GM18861 (cell line): ENCODE data around the gene USP47.

Experiments
- ATAC-seq: cut with Tn5 transposase; IDR thresholded peaks from one replicate; pipeline ENCODE4 v1.9.1; 2021; ENCODE audit not compliant: unreplicated experiment

Gene USP47

DNA sequence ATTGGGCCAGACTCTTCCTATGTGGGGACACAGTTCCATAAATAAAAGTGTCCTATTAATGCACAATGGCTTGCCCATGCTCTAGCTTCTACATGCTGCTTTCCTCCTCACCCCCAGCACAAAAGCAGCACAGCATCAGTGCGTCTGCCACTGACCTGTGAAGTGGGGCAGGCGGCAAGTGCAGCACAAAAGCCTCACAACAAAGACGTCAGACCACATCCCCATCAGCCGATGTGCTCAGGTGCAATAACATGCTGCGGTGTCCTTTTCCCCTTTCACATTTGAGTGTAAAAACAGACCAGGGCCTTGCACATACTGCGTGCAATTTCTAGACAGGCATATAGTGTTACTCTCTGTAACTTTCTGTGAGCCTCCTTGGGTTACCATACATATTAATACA, 153.8 kb downstream of the USP47 start:
- no peak for ATAC-seq

DNA sequence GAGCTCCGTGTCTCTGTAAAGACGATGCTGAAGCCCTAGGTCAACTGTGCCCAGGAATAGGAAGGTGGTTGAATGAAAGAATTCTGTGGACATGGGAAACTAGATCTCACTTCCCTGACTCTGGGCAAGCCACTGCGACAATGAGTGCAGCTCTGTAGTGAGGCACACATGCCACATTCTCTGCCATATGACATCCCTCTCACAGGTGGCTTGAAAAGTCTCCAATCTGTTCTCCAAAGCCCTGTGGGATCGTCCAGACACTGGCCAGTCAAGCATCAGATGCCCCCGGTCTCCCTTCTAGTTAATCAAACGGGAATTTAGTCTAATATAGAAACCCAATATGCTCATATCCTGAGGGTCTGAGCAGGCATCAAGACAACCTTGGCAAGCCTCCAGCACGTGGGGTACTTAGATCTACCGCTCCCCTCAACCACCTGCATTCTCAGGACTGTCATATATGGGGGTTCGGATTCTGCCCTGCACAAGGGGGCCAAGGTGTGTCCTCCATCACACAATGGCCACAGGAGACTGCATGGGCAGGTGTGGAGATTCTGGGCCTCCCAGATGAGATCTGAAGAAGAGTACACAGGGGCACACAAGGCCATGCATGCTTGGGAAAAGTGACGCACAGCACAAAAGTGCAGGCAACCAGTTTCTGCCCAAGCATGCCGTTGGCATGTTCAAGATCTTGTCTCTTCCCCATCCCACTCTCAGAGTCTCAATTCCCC, 154.7 kb downstream of the USP47 start:
- ATAC-seq: no peak

DNA sequence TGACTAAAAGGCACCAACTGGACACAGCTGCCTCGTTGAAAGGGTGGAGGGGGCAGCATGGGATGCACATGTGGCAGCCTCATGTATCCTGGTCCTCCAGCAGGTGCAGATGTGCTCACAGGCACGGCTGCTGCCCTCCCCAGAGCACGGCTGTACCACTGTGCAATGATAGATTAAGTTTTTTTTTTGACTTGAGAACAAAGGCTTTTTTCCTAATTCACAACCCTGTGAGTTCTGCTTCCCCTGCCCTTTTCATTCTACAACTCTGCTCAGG, 155.2 kb downstream of the USP47 start:
- ATAC-seq: no peak

DNA sequence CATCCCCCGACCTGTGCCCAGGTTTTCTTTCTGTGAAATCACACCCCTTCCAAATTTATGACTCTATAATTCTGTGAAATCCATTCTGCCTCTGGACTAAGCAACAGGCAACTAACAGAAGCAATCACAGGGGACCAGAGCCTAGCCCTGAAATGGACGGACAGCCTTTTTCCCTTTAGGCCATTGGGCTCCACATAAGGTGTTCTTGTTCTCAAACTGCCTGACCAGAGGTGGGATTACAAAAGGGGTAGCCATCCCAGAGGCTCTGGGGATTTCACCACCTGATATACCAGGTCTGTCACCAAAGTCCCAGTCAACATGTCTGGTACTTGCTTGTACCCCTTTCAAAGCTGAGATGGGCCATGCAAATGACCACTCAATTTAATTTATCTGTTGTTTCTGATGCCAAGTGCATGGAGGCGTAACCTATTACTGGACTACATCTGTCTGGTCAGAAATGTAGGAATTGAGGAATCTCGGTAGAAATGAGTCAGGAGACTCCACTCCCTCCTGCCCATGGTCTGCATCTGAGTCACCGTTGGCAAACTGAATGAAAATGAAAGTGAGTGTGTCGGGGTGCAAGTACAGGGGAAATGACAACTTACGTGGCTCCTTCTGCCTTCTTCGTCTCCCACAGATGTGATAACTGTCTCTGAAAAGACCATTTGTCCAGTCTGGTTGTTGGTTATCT, 156.5 kb downstream of the USP47 start:
- ATAC-seq: peak; percentile 56

DNA sequence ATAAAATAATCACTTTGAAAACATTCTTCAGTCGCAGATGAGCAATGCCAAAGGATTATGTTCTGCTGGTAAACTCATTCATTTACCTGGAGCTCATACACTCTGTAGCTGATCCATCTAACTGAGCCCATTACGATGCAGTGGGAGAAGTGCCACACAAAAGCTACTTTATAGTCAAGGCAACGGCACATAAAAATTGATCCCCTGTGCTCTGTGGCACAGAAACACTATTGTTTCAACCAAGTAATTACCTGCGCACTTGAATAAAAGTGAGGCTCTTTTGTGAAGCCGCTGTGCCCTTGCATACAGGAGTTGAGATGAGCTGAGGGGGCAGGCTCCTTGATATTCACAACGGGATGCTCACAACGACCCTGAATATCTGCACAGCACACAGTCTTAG, 159.4 kb downstream of the USP47 start:
- no peak for ATAC-seq

DNA sequence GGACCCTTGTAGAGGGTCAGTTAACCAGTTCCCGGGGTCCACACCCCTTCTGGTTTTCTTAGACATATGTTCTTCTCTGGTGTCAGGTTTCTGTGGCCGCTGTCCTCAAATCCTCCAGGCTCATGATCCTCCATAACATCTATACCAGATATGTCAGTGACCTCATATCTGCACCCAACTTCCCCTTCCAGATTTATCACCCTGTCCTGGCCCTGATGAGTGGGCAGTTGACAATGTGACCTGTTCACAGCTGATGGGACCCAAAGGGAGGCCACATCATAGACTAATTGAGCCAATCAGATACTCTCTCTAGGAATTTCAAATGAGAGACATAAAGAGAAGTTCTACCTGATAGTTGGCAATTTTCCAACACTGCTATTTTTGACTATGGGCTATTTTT, 161.6 kb downstream of the USP47 start:
- no peak for ATAC-seq

DNA sequence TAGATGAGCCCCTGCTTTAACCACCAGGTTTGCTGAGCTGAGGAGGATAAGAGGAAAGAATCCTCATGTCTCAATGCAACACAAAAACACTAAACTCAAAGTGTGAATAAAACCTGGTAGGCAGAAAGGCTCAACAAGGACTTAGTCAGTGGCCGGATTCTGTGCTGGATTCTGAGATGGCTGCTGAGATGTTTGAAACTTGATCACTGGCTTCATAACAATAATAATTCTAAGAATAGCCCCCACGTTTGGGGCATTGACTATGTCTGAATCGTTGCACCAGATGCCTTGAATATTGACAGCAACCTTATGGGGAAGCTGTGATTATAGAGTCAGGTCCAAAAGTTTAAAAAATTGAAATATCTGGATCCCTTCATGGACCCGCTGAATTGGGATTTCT, 162.0 kb downstream of the USP47 start:
- no peak for ATAC-seq

DNA sequence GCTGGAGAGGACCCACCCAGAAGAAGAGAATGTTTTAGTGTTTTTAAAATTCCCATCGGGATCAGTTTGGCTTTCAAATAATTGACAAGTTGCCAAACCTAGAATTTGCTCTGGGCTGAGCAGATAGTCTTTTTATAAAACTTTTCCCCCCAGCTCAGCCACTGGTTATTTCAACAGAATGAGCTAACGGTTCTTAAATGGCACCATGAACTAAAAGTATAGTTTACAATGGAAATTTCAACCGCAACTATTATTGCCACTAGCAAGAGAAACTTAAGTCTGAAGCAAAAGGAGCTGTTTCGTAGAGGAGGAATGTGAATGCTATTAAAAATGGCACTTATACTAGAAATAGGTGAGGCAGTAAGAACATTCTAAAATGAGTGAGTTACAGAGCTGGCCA, 163.3 kb downstream of the USP47 start:
- no peak for ATAC-seq

DNA sequence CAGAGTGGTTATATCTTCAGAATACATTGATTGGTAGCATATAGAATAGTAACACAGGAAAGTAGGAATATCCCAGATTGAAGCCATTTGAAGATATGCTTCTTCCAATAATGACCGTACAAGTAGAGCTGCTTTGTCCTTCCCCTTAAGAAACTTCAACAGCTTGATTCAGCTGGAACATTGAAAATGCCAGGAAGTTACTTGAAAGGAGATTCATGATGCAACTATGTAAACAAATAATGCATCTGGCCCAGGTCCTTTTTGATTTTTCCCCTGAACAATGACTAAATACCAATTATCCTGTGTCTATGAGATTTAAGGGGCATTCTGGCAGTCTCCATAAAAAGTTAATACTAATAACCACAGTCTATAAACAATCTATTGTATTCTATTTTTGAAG, 163.7 kb downstream of the USP47 start:
- ATAC-seq: no peak

DNA sequence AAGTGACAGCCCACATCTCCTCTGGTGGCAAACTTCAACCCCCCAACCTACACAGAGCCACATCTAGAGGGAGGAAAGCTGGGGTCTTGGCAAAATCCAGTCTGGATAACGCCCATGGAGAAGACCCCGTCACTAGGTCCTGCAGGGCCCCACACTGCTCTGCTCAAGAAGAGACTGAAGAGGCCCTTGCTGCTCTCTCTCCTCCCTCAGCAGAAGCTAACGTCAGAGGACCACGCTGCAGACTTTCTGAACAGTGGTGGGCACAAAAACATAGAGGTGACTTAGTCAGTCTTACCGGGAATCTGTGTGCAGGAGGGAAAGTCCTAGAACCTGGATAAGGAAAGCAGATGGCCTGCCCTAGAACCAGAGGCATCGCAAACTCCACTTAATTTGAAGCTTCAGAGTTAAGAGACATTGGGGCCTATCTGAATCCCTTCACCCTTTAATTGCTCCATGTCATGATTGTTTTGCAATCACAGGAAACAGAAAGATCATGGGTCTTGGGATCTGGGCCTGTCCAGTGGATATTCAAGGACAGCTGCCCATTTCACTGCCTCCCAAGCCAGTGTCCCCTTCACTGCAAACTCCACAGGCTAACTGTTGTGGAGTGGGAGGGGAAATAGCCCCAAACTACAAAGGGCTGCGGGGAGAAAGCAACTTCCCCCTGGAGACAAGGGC, 164.9 kb downstream of the USP47 start:
- no peak for ATAC-seq

DNA sequence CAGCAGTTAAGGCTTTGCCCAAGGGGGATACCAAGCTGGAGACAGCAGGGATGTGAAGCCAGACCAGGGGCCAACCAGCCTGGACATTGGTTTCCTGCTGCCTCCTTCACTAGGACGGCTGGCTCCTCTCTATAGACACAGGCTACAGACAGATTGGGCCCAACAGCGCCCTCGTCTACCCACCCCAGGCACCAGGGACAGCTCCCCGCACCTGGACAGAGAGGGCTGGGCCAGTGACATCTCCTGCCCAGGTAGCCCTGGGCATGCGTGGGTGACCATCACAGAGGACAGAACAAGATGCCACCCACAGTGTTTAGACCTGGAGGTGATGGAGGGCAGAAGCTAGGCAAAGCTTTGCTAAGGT, 165.4 kb downstream of the USP47 start:
- ATAC-seq: no peak

DNA sequence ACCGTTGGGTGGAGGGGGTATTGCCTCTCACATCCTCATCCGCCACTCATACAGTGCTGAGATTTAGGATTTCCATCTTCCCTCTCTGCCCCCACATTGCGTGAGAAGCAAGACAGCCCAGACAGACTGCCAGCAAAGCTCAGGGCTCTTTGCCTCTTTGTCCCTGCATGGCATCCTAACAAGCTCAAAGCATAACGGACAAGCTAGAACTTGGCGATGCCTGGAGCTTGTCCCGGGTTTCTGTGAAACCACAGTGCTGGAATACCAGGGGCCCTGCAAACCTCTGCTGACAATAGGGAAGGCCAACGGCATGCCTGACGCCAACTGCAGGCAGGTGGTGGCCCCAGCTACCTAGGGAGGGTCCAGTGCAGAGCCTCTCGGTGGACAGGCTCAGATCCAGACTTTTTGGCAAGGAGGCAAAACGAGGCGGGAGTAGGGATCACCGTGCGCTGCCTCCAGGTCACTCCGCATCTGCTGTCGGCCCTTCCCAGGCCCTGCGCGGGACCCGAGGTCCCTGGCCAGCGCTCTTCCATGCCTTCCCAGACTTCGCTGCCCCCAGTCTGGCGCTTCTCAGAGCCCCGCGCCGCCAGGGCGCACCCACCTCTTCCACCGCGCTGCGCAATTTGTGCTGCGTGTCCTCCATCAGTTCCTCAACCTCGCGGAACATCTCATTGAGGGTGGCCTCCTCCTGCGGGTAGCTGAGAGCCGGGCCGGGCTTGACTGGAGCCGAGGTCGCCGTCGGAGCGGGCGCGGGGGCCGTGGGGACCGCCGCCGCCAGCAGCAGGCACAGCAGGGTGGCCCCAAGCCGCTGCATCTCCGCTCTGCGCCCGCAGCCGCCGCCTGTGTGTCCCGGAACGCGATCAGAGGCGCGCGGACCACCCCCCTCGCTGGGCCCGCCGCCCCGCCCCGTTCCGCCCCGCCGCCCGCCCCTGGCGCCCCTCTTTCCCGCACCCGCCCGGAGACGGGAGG, 166.3 kb downstream of the USP47 start, which contains the start of gene DKK3:
Gene DKK3, minus strand, starts transcription at position 858 of the 969 bp plus-strand sequence. Its CDS starts 44 bp downstream, at position 814.
- no peak for ATAC-seq
